Fibroblast of skin of abdomen (primary cell): ENCODE measurements around the gene MMRN2.
A peak's percentile ranks its signal among the peaks of the same experiment; 100 is the strongest.
"Not testable (repeated sequence)": the region's sequence is repeated elsewhere in the genome, so short reads cannot be mapped to it uniquely, and the experiment has no call there.

Experiments used
- DNase-seq: peaks from one replicate; pipeline ENCODE4 v3.0.0-alpha.2; 2013

MMRN2 gene

DNA sequence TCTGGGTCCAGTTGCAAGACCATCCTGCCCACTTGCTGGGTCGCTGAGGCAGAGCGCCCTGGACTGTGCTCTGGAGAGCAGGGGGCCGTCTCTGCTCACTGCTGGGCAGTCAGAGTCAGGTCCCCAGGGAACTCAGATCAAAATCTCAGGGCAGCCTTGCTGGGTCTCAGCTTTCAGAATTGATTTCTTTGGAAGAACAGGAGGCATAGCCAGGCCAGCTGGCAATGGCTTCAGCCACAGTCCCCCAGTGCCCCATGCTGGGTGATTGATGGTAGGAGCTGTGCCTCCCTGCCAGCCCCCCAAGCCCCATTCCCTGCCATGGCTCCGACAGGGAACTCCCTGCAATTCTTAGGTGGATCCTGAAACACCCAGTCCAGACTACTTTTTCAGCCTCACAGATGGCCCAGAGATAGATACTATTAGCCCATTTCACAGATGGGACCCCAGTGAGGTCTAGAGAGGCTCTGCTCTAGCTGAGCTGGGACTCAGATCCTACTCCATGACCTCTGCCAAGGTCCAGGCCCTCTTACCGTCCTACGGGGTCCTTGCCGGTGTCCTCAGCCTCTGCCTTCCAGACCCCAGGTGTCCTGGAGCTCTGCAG lies 467 bp downstream of the MMRN2 start:
- DNase-seq, result no peak

DNA sequence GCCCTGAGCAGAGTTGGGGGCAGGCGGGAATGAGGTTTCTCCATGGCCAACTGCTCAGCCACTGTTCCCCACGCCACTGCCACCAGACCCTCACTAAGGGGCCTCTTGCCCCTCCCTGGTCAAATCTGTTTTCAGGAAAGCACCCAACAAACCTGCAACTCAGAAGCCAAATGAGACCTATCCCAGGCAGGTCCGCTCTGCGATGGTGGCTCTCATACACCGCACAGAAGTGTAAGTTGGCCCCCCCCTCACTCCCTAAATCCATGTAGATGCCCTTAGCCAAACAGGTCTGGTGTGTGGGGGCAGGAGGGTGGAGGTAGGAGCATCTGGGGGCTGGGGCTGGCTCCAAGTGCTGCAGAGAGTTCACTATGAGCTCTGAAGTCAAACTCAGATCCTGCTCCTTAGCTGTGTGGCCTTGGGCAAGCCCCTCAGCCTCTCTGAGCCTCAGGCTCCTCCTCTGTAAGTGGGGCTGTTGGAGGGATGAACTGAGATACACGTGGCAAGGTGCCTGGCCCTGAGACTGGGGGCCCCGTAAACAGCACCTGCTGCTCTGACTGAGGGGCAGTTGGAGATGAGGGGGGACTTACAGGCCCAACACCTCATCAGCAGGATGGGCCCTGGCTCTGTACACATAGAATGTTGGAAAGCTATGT lies 1.1 kb downstream of the MMRN2 start:
- no peak for DNase-seq

DNA sequence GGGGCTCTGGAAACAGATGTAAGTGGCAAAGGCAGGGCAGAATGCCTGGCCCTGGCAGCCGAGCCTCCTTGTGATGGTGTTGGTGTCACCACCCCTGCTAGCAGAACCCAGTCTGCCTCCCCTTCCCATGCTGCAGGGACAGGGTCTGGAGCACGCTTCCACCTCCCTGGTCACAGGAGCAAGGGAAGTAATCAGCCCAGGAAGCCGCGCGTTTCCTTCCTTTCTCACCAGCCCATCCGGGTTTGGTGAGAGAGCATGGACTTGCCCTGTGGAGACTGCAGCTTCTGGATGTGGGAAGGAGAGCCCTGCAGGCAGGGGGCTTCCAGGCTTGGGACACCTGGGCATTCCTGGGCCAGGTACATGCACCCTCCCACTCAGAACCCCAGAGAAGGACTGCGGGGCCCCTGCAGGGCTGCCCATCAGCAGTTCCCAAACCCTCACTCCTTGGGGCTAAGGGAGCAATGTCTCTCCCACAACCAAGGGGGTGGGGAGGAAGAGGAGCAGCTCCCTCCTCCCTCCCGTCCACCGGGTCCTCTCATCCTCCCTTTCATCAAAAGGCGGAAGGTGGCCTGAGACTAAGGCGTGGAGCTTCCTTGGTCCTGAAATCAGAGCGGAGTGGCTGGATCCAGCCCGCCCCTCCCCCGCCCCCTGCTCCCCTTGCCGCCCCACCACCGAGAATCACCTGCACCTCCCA lies 1.8 kb downstream of the MMRN2 start:
- DNase-seq, result no peak

- DNase-seq, result no peak
Observed at GRCh38 chr10:86954681-86955500, 2.5 kb downstream of the MMRN2 start.

- peak; percentile 74 for DNase-seq
Observed at GRCh38 chr10:86953747-86954680, 3.4 kb downstream of the MMRN2 start.

- DNase-seq, result not testable (repeated sequence)
Observed at GRCh38 chr10:86952697-86953096, 4.7 kb downstream of the MMRN2 start.

- no peak for DNase-seq
Observed at GRCh38 chr10:86952106-86952505, 5.3 kb downstream of the MMRN2 start.

- DNase-seq, result no peak
Observed at GRCh38 chr10:86951184-86951761, 6.1 kb downstream of the MMRN2 start.

- DNase-seq, result no peak
Observed at GRCh38 chr10:86950349-86950748, 7.1 kb downstream of the MMRN2 start.

- DNase-seq, result not testable (repeated sequence)
Observed at GRCh38 chr10:86947806-86948205, 9.6 kb downstream of the MMRN2 start.

- no peak for DNase-seq
Observed at GRCh38 chr10:86946213-86947155, 10.9 kb downstream of the MMRN2 start.

DNA sequence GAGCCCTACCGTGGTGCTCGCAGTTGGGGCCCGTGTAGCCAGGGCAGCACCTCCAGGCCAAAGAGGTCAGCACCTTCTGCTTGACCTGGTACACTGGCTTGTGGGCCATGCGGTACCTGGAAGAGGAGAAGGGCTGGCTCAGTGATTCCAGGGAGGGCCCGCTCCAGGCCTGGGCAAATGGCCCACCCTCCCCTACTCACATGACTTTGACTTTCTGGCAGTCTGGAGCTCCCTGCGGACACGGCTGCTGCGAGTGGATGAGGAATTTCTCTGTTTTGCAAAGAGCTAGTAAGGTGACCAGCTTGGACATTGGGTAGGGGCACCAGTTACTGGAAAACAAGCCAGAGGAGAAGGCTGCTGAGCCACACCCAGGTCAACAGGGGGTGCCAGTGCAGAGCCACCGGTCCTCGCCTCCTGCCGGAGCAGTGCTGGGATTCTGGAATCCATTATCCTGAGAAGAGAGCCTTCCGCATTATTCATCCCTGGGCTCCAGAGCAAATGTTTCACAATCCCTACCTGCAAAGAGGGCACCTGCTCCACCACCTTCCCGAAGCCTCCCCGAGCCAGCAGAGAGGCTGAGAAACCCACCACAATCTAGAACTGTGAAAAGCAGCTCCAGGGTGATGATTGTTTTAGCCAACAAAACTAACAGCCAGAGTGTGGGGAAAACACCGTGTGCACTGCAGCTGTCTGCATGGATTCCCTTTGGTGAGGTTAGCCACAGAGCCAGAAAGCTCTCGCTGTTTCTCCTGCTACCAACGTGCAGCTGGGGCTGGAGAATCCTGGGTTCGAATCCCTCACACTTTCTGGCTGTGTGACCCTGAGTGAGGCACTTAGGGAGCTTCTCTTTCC lies 11.8 kb downstream of the MMRN2 start:
- DNase-seq, result peak; percentile 40

DNA sequence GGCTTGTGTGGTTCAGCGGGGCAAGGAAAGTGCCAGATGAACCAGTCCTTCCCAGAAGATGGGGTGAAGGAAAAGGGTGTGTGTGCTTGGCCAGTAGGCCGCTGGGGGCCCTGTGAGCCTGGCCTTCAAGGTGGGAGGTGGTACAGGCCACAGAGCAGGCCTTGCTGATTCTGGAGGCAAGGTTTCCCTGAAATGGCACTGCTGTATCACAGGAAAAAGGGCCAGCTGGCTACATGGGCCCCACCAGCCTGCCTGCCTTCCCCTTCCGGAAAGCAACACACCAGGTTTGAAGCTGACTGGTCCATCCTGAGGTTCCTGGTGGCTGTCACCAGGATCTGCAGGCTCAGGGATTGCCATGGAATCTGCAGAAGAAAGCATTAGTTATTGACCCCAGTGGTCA lies 12.5 kb downstream of the MMRN2 start:
- DNase-seq, result no peak

DNA sequence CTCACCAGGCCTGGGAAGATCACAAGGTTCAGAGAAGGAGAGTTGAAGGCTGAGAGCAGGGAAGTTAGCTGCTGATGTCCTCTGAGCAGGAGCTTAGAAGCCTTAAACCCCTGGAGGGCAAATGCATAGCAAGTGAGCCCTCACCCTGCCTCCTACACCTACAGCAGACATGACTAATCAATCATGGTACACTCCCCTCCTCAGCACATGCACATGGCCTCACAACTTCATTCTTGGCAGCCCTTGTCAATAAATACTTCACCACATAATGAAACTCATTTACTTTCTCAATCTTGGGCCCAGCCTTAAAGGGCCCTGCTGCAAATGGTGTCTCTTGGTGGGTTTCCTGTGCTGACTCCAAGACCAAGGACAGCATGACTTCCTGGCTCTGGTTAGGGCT lies 12.9 kb downstream of the MMRN2 start:
- peak; percentile 28 for DNase-seq

DNA sequence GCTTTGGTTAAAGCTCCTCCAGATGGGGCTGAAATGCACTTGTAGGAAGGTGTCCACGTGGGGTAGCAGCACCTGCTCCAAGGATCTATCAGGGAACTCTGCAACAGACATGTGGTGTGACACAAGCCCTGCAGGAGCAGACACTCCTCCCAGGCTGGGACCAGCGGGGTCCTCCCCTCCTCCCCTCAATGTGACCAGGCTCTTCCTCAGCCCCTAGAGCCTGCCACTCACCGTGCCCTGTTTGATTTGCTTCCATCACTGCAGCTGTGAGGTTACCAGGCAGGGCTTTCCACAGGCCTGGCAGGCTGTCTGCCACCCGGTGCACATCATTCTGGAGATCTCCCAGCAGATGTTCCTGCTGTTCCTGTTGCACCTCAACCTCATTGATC lies 13.4 kb downstream of the MMRN2 start:
- DNase-seq, result no peak

DNA sequence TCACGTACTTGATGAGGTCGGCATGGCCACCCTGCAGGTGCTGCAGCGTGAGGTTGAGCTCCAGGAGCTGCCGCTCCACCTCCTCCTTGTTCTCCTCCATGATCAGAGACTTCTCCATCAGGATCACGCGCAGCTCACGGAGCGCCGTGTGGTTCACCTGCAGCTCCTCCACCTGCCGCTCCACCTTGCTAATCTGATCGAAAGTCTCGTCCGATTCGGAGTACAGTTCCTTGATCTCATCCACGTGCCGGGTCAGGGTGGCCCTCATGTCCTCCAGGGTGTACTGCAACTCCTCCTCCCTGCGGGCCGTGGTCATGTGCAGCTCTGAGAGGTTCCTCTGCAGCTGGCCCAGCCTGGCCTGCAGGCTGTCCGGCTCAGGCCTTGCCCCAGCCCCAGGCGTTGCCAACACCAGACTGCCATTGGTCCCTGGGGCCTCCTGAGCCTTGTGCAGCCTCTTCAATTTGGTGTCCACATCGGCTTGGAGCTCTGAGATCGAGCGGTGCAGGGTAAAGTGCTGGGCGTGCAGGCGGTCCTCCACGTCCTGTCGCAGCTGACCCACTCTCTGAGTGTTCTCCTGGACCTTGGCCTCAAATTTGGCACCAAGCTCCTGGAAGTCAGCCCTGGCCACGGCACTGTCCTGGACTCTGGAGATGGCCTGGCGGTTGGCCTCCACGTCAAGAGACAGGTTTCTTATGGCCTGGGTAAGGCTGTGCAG lies 13.9 kb downstream of the MMRN2 start:
- DNase-seq, result no peak

- peak; percentile 26 for DNase-seq
Observed at GRCh38 chr10:86942441-86943315, 14.7 kb downstream of the MMRN2 start.

DNA sequence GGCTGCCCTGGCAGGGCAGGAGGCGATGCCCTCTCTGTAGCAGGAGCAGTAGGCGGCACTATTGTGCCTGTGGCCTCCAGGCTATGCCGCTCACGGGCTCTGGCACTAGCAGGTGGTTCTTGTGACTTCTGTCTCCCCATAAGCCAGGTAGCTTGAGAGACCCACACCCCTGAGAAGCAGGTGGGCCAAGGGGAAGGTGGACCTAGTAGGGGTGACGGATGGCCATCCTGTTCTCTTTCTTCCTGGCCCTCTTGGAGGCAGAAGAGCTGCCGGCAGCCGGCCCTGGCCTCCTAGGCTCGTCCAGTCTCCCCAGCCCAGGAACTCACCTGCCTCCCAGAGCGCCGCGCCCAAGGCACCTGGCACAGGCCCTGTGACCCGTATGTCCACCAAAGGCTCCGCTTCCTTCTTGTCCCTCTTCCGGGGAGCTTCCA lies 15.4 kb downstream of the MMRN2 start:
- DNase-seq, result no peak
